ENCODE data around the gene TFB2M.
"Not testable (repeated sequence)": the region's sequence is repeated elsewhere in the genome, so short reads cannot be mapped to it uniquely, and the experiment has no call there.

GRCh38 chr1:246589919-246590318 is 23.9 kb upstream of the TFB2M start:
- TF ChIP-seq POLR2A (IDR thresholded peaks at IDR 0.05; ENCODE audit: low read depth, low read length); TAF1 (IDR thresholded peaks at IDR 0.05; ENCODE audit: borderline replicate concordance, low read depth, low read length); POLR2AphosphoS5 (IDR thresholded peaks at IDR 0.05; ENCODE audit: low read depth, low read length): not testable (repeated sequence)

All from GM12892 (cell line).